ENCODE results near the gene C5orf52.
"Not testable (repeated sequence)": the region's sequence is repeated elsewhere in the genome, so short reads cannot be mapped to it uniquely, and the experiment has no call there.

C5orf52 gene

DNA sequence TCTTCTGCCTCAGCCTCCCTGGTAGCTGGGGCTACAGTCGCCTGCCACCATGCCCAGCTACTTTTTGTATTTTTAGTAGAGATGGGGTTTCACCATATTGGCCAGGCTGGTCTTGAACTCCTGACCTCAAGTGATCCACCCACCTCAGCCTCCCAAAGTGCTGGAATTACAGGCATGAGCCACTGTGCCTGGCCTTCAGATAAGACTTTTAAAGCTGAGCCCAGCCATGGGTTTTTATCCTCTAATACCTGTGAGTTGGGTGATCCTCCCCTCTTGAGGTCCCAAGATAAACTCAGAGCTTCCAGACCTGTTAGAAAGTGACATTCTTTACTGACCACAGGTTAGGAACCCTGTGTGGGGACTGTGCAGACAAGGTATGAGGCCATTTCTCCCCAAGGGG lies 56.5 kb downstream of the C5orf52 start:
- not testable (repeated sequence) for DNase-seq
